NCI-H69 (cell line): ENCODE data around the gene PRLH.
"Not testable (repeated sequence)": the region's sequence is repeated elsewhere in the genome, so short reads cannot be mapped to it uniquely, and the experiment has no call there.

Experiments used
- DNase-seq: peaks from one replicate; lab custom pipeline; 2025; lab: John Stamatoyannopoulos, UW

The PRLH gene

GRCh38 chr2:237600205-237600846 is 34.0 kb downstream of the PRLH start:
- DNase-seq: peak; percentile 49

GRCh38 chr2:237601453-237602116 is 35.2 kb downstream of the PRLH start:
- no peak for DNase-seq

GRCh38 chr2:237602409-237602808 is 36.0 kb downstream of the PRLH start:
- DNase-seq: no peak

- DNase-seq: no peak
Observed at GRCh38 chr2:237603049-237603717, 36.8 kb downstream of the PRLH start.

GRCh38 chr2:237603718-237604362 is 37.5 kb downstream of the PRLH start:
- DNase-seq: no peak

GRCh38 chr2:237604391-237604790 is 38.0 kb downstream of the PRLH start:
- no peak for DNase-seq

- DNase-seq: peak; percentile 47
Observed at GRCh38 chr2:237604960-237605359, 38.6 kb downstream of the PRLH start.

- DNase-seq: not testable (repeated sequence)
Observed at GRCh38 chr2:237606522-237606921, 40.1 kb downstream of the PRLH start.

GRCh38 chr2:237612527-237613357 is 46.4 kb downstream of the PRLH start:
- DNase-seq: no peak

- no peak for DNase-seq
Observed at GRCh38 chr2:237613679-237614078, 47.3 kb downstream of the PRLH start.

GRCh38 chr2:237614151-237614720 is 47.9 kb downstream of the PRLH start:
- peak; percentile 16 for DNase-seq

GRCh38 chr2:237615631-237616249 is 49.4 kb downstream of the PRLH start:
- DNase-seq: no peak

- DNase-seq: no peak
Observed at GRCh38 chr2:237616373-237616733, 50.0 kb downstream of the PRLH start.
